HG02885 (cell line): ENCODE data around the gene RGL3.
"Not testable (repeated sequence)": the region's sequence is repeated elsewhere in the genome, so short reads cannot be mapped to it uniquely, and the experiment has no call there.

ENCODE experiments used
- ATAC-seq: cut with Tn5 transposase; IDR thresholded peaks from one replicate; pipeline ENCODE4 v1.9.1; 2021; ENCODE audit warnings: mild to moderate bottlenecking; ENCODE audit not compliant: unreplicated experiment, poor library complexity

RGL3 gene

GRCh38 chr19:11422163-11423065, 3.3 kb upstream of the RGL3 start:
- ATAC-seq, result peak; percentile 56

GRCh38 chr19:11421371-11422098, 2.4 kb upstream of the RGL3 start:
- ATAC-seq, result no peak

GRCh38 chr19:11420429-11421370, 1.6 kb upstream of the RGL3 start:
- no peak for ATAC-seq

- no peak for ATAC-seq
Observed at GRCh38 chr19:11418094-11418548, 993 bp downstream of the RGL3 start.

GRCh38 chr19:11416346-11417052, 2.6 kb downstream of the RGL3 start:
- ATAC-seq, result no peak

DNA sequence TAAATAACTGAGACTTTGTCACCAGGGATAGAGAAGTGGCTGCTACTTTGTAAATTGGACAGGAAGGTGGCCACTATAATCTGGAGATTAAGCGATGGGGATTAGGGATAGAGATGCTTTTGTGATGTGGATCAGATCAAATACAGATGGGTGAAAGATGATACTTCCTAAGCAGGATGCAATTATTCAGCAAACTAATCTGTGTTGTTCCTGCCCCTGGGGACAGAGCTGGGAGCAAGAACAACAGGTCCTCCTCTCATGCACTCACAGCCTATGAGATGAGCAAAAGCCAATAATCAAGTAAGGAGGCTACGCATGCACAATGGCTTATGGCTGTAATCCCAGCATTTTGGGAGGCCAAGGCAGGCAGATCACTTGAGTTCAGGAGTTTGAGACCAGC, 4.6 kb downstream of the RGL3 start:
- no peak for ATAC-seq

DNA sequence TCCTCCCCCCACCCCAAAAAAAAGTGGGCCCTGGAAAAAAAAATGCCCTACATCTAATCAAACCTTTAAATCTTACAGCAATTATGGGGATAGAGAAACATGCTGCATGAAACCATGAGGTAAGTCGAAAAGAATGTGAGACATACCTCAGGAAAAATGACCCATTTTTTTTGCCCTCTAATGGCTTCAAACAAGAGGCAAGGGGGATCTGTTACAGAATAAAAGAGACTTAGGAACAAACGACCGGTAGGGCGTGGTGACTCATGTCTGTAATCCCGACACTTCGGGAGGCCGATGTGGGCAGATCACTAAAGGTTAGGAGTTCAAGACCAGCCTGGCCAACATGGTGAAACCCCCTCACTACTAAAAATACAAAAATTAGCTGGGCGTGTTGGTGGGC, 8.4 kb downstream of the RGL3 start:
- no peak for ATAC-seq

- no peak for ATAC-seq
Observed at GRCh38 chr19:11408591-11408990, 10.5 kb downstream of the RGL3 start.

DNA sequence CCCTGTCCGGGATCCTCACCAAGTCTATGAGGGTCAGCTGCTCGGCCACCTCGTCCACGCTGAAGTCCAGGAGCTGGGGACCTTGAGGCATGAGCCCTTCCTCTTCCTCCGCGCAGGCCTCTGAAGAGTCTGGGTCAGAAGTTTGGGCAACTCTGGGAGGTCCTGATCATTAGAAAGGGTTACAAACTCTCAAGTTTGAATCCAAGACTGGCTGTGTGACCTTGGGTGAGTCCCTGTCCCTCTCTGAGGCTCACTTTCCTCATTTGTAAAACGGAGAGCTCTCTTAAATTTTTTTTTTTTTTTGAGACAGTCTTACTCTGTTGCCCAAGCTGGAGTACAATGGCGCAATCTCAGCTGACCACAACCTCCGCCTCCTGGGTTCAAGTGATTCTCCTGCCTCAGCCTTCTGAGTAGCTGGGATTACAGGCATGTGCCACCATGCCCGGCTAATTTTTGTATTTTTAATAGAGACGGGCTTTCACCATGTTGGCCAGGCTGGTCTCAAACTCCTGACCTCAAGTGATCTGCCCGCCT, 12.3 kb downstream of the RGL3 start:
- ATAC-seq, result not testable (repeated sequence)

GRCh38 chr19:11405846-11406643, 13.1 kb downstream of the RGL3 start:
- ATAC-seq, result no peak

GRCh38 chr19:11404588-11405222, 14.4 kb downstream of the RGL3 start:
- no peak for ATAC-seq

- ATAC-seq, result no peak
Observed at GRCh38 chr19:11401808-11402543, 17.1 kb downstream of the RGL3 start.

DNA sequence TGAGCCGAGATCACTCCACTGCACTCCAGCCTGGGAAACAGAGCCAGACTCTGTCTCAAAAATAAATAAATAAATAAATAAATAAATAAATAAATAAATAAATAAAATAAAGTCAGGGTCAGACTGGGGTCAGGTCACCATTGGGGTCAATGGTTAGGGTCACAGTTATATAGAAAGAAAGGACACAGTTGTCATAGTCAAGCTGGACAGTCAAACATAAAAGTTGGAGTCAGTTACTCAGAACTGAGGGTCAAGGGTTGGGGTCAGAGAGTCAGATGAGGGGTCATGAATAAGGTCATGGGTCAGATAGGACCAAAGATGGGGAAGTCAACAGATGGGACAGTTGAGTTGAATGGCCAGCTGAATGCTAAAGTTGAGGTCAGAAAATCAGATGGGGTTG, 18.3 kb downstream of the RGL3 start:
- ATAC-seq, result no peak

- ATAC-seq, result no peak
Observed at GRCh38 chr19:11399667-11400066, 19.4 kb downstream of the RGL3 start.

GRCh38 chr19:11397089-11397610, 22.0 kb downstream of the RGL3 start:
- ATAC-seq, result no peak

- ATAC-seq, result no peak
Observed at GRCh38 chr19:11390933-11391680, 28.0 kb downstream of the RGL3 start.

GRCh38 chr19:11390359-11390758, 28.8 kb downstream of the RGL3 start:
- no peak for ATAC-seq
